Vagina (tissue), 2 donors: ENCODE measurements around the gene FCAR.

Source experiments
- POLR2A ChIP-seq, 2 donors: fragments of 450-650 bp; IDR thresholded peaks; one replicate each; pipeline ENCODE4 v1.6.1; 2017; ENCODE audit warnings: antibody characterized with exemption in 2 of 2, mild to moderate bottlenecking in 2 of 2, moderate library complexity in 2 of 2
- POLR2AphosphoS5 ChIP-seq, 2 donors: sonication (generic); formaldehyde crosslinking; IDR thresholded peaks; one replicate each; pipeline ENCODE4 v1.9.0; 2017; ENCODE audit warnings: antibody characterized with exemption in 2 of 2, mild to moderate bottlenecking in 2 of 2, low read depth in 1 of 2; ENCODE audit not compliant: insufficient read depth in 1 of 2
- TF ChIP-seq, protein P1 (sequence below), 3 experiments: fragments of 450-650 bp in 2 of 3; fragments of 200-600 bp in 1 of 3; sonication (generic) in 1 of 3; IDR thresholded peaks; one replicate each; pipeline ENCODE4 v1.5.1; 2017 to 2019; ENCODE audit warnings: antibody characterized with exemption in 3 of 3, mild to moderate bottlenecking in 2 of 3, moderate library complexity in 2 of 3

DNA sequence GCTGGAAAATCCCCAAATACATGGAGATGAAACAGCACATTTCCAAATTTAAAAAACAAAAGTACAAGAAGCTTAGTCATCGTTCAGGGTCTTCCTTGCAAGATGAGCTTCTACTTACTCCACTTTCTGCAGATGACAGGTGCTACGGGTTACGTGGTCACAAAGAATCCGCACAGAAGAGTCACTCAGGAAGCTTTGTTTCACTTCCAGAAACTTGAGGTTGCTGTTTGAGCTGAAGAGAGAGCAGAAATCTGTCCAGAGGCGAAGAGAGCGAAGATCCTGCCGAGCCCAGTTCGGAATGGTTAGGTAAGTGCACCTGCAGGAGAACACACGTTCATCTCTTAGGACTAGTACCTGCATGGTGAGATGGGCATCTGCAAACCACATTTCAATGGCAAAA, 63.9 kb downstream of the FCAR start:
- TF ChIP-seq, protein P1, sequence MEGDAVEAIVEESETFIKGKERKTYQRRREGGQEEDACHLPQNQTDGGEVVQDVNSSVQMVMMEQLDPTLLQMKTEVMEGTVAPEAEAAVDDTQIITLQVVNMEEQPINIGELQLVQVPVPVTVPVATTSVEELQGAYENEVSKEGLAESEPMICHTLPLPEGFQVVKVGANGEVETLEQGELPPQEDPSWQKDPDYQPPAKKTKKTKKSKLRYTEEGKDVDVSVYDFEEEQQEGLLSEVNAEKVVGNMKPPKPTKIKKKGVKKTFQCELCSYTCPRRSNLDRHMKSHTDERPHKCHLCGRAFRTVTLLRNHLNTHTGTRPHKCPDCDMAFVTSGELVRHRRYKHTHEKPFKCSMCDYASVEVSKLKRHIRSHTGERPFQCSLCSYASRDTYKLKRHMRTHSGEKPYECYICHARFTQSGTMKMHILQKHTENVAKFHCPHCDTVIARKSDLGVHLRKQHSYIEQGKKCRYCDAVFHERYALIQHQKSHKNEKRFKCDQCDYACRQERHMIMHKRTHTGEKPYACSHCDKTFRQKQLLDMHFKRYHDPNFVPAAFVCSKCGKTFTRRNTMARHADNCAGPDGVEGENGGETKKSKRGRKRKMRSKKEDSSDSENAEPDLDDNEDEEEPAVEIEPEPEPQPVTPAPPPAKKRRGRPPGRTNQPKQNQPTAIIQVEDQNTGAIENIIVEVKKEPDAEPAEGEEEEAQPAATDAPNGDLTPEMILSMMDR (IDR thresholded peaks at IDR 0.05) = no peak
- TF ChIP-seq POLR2A (IDR thresholded peaks at IDR 0.05) (no peak), POLR2AphosphoS5 (IDR thresholded peaks at IDR 0.05; ENCODE audit: insufficient read depth in 1 of 2, low read depth in 1 of 2) (no peak)
